Stimulated activated CD8-positive, alpha-beta memory T cell treated with anti-CD3 and anti-CD28 coated beads, Interleukin-15, amount 100 ng/mL, for 1 hour (primary cell): Measurements from ENCODE around the gene CERT1.

Experiments
- DNase-seq: peaks from one replicate; pipeline ENCODE4 v3.0.0-alpha.2; 2020; ENCODE audit warnings: low read depth

Gene CERT1

DNA sequence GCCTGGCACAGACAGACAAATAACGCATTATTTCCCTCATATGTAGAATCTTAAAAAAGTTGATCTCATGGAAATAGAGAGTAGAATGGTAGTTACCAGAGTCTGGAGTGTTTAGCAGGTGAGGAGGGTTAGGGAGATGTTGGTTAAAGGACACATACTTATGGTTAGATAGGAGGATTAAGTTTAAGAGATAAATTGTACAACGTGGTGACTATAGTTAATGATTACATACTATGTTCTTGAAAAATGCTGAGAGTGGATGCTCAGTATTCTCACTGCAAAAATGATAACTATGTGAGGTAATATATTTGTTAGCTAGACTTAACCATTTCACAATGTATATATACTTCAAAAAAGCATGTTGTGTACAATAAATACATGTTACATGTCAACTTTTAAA, 38.0 kb downstream of the CERT1 start:
- no peak for DNase-seq

- DNase-seq = no peak
Measured at GRCh38 chr5:75472973-75473372, 38.5 kb downstream of the CERT1 start.

DNA sequence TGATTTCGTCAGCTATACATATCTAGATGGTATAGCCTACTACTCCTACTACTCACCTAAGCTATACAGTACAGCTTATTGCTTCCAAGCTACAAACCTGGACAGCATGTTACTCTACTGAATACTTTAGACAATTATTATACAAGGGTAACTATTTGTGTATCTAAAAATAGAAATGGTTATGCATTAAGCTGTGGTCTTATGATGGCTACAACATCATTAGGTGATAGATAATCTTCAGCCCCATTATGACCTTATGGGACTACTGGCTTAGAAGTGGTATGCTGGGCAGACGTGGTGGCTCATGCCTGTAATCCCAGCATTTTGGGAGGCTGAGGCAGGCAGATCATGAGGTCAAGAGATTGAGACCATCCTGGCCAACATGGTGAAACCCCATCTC, 40.2 kb downstream of the CERT1 start:
- no peak for DNase-seq

DNA sequence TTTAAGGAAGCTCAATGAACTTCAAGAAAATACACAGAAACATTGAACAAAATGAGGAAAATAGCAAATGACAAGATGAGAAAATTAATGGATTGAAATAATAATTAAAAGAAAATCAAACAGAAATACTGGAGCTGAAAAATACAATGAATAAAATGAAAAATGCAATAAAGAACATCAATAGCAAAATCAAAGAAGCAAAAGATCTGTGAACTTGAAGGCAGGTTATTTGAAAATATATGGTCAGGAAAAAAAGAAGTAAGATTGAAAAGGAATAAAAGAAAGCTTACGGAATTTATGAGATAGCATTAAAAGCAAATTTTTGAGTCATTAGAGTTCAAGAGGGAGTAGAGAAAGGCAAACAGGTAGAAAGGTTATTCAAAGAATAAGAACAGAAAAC, 42.4 kb downstream of the CERT1 start:
- DNase-seq = no peak

DNA sequence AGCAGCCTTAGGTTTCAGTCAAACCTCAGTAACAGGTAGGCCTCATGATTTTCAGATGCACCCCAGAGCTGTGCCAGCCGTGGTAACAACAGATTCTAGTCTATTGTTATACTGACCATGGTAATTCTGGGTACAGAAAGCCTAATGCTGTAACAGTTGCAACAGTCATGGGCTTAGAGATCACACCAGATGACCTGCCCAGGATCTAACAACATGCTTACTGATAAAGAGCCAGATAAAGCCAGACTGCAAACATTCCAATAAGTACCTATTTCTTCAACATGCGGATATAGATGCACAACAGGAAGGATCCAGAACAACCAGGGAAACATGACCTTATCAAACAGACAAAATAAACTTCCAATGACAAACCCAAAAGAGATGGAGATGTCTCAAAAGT, 42.8 kb downstream of the CERT1 start:
- DNase-seq = no peak

GRCh38 chr5:75466006-75466716, 45.3 kb downstream of the CERT1 start:
- no peak for DNase-seq

DNA sequence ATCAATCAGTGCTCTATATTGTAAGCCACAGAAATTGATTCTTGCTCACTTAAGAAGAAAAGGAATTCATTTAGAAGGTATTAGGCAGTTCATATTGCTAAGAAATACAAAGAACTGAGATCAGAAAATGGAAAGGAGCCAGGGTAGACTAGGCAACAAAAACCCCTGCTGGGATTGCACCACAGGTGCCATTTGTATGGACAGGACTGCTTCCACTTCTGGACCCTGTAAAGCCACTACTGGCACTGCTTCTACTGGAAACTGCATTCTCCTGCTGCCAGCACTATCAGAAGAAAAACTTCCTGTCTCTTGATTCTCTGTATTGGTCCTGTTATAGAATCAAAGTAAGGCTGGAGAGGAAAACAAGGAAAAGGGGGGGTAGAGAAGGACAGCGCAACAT, 45.9 kb downstream of the CERT1 start:
- DNase-seq = no peak

DNA sequence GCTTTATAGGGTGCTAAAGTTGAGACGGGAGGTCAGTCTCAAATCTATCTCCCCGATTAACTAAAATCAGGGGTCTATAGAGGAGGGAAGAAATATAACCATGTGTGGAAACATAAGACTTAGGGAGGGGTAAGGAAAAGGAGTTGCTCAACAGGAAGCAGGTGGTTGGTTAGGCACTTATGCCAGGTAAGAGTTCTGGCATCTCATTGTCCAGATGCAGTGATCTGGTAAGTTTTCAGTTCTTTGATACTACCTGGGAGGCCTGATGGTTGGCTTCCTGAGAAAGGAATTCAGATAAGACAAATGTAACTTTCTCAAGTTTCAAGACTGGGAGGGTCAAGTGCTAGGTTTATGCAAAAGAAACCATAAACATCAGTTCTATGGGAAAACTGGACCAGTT, 47.7 kb downstream of the CERT1 start:
- no peak for DNase-seq

DNA sequence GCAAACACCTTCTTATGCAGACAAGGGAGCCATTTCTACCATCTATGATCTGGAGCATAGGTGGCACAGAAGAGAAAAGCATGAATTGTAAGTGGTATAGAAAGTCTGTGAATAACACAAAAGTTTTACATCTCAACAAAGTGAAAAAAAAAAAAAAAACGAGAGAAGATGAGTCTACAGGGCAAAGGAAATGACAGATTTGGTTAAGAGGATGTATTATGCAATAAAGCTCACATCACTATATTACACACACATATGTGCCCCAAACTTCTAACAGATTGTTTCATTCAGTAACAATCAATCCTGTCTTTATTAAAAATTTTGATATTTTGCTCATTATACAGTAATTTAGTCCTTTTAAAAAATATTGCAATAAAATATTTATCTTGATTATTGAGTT, 49.8 kb downstream of the CERT1 start:
- DNase-seq = no peak

DNA sequence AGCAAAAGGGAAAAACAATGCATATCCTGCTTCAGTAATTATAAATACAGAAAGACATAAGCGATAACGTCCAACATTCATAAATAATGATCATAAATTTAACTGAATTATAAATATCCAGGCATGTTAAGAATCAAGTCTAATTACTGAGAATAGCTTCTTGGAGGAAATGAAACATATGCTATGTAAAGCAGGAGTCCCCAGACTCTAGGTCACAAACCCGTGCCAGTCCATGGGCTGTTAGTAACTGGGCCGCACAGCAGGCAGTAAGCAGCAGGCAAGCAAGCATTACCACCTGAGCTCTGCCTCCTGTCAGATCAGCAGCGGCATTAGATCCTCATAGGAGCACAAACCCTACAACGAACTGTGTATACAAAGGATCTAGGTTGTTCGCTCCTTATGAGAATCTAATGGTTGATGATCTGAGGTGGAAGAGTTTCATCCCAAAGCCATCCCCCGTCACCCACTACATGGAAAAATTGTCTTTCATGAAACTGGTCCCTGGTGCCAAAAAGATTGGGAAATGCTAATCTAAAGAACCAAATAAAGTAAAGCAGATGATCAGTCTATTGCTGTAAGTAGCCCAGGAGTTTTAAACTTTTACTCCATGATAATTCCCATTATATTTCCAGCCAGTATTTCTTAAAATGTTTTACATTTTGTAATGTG, 50.4 kb downstream of the CERT1 start:
- no peak for DNase-seq

DNA sequence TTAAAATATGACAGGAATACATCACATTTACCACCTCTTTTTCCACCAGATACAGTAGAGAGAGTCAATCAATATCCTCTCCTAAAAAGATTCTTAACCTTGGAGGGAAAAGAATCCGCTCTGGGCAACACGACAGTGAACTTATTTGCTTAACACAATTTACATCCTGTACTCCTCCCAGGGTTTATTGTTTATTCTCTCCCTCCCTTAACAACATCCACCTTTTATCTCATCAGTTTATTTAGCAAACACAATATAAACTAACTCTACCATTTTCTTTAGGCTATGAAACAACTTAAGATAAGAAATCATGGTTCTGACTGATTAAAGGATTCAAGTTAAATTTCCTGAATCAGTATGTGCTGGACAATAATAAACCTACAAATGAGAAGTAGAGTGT, 50.9 kb downstream of the CERT1 start:
- no peak for DNase-seq

- no peak for DNase-seq
Measured at GRCh38 chr5:75457691-75458090, 53.7 kb downstream of the CERT1 start.

- no peak for DNase-seq
Measured at GRCh38 chr5:75457161-75457560, 54.3 kb downstream of the CERT1 start.

- no peak for DNase-seq
Measured at GRCh38 chr5:75450069-75450468, 61.4 kb downstream of the CERT1 start.

GRCh38 chr5:75446068-75446467, 65.4 kb downstream of the CERT1 start:
- DNase-seq = no peak

DNA sequence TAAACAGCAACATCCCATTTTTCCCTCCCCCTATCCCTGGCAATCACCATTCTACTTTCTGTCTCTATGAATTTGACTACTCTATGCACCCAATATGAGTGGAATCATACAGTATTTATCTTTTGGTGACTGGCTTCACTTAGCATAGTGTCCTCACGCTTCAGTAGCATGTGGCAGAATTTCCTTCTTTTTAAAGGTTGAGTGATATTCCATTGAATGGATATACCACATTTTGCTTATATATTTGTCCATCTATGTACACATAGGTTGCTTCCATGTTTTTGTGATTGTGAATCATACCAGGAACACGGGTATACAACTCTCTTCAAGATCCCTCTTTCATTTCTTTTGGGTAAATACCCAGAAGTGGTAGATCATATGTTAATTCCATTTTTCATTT, 69.9 kb downstream of the CERT1 start:
- DNase-seq = no peak

DNA sequence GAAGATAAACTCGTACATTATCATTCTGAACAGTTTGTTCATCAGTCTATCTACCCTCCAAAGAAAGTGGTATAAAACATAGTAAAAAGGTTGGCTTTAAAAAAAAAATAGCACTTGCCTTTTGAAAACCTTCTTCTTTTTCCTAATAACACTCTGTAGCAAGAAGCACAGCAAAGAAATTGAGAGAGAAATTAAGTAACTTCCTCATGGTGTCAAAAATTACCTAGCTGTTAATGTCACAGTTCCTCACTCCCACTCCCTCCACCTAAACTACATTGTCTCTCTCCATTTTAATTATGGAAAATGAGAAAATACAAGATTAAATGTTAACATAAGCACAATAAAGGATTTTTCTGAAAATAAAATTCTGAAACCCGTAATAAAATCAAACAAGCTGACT, 72.2 kb downstream of the CERT1 start:
- DNase-seq = no peak

DNA sequence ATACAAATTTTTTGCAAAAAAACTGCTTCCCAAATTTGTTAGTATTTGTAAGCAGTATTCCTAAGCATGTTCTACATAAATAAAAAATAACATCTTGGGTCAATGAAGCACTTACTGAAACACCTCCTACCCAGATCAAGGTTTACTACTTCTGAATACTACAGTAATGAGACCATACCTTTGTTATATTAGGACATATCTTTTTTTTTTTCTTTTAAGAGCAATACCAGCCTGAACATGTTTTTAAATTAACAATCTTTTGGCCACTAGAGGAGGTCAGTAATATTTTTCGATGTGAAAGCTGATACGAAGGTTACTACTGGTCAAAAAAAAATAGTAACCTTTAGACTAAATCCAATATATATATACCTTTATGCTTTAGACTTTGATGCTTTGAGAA, 72.7 kb downstream of the CERT1 start:
- no peak for DNase-seq

- no peak for DNase-seq
Measured at GRCh38 chr5:75435096-75435495, 76.3 kb downstream of the CERT1 start.

GRCh38 chr5:75433814-75434506, 77.5 kb downstream of the CERT1 start:
- no peak for DNase-seq

GRCh38 chr5:75414241-75414640, 97.2 kb downstream of the CERT1 start:
- no peak for DNase-seq

DNA sequence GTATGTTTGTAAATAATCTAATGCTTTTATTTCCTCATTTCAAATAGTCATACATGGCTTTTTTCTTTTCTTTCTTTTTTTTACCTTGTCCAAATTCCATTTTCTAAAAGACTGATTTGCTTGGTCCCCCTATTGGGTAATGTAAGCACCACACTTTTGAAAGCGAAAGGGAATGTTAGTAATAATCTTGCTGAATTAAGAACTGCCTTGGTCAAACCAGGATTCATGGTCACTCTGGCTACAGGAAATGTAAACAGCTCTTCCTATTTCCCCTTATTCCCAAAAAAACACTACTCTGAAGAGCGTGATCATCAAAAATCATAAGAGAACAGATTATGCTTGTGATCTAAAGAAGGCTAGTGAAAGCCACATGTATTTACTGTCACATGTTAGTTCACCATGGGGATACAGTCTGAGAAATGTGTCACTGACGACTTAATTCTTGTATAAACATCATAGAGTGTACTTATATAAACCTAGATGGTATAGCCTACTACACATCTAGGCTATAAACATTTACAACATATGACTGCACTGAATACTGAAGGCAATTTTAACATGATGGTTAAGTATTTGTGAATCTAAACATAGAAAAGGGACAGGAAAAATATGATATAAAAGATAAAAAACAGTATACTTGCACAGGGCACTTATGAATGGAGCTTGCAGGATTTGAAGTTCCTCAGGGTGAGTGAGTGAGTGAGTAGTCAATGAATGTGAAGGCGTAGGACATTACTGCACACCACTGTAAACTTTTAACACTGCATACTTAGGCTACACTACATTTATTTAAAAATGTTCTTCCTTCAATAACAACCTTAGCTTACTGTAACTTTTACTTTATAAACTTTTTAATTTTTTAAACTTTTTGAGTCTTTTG, 99.1 kb downstream of the CERT1 start:
- no peak for DNase-seq
